HepG2 (cell line): Measurements from ENCODE around the gene NTN5. TPM values are rescaled to one million over a fixed set of nuclear protein-coding genes. Genes with fewer than 3 reads are reported as not detected.

ENCODE experiments used
- AKAP8 ChIP-seq: sonication (generic); formaldehyde crosslinking; IDR thresholded peaks from 2 replicates; pipeline ENCODE4 v1.5.1; 2020; ENCODE audit warnings: mild to moderate bottlenecking, missing genetic modification reagents
- ERF ChIP-seq: IDR thresholded peaks from 2 replicates; pipeline ENCODE4 v1.6.1; 2018; ENCODE audit warnings: missing biosample characterization, missing genetic modification reagents
- LCORL ChIP-seq, 2 experiments: fragments of 450-650 bp in 1 of 2; sonication (generic) in 1 of 2; formaldehyde crosslinking in 1 of 2; IDR thresholded peaks; 2 replicates each; pipeline versions ENCODE4 v1.5.0 to v1.6.1; 2017 to 2020; ENCODE audit warnings: antibody characterized with exemption in 1 of 2, missing genetic modification reagents in 1 of 2
- NR2F6 ChIP-seq, 2 experiments: IDR thresholded peaks; 2 replicates each; pipeline ENCODE4 v1.6.1; 2016; ENCODE audit warnings: antibody characterized with exemption in 1 of 2, mild to moderate bottlenecking in 1 of 2
- SMAD9 ChIP-seq: sonication (generic); formaldehyde crosslinking; IDR thresholded peaks from 2 replicates; pipeline ENCODE4 v1.5.1; 2020; ENCODE audit warnings: mild to moderate bottlenecking, missing genetic modification reagents
- SMARCE1 ChIP-seq: fragments of 450-650 bp; IDR thresholded peaks from 2 replicates; pipeline ENCODE4 v1.6.1; 2017; ENCODE audit warnings: borderline replicate concordance
- ZFAT ChIP-seq: sonication (generic); formaldehyde crosslinking; conservative IDR thresholded peaks from 2 replicates; pipeline ENCODE4 v1.8.1; 2023; ENCODE audit warnings: missing genetic modification reagents, inconsistent platforms
- ZKSCAN1 ChIP-seq: fragments of 150-350 bp; IDR thresholded peaks from 2 replicates; pipeline ENCODE4 v1.6.1; 2014; ENCODE audit warnings: low read length
- ZNF143 ChIP-seq: sonication (generic); formaldehyde crosslinking; IDR thresholded peaks from 2 replicates; pipeline ENCODE4 v1.4.0; 2020; ENCODE audit warnings: missing genetic modification reagents
- ZNF160 ChIP-seq: sonication (generic); formaldehyde crosslinking; IDR thresholded peaks from 2 replicates; pipeline ENCODE4 v1.8.0; 2022; ENCODE audit warnings: mild to moderate bottlenecking, inconsistent platforms, missing genetic modification reagents
- ZNF331 ChIP-seq: sonication (generic); formaldehyde crosslinking; IDR thresholded peaks from 2 replicates; pipeline ENCODE4 v1.4.0; 2020; ENCODE audit warnings: missing genetic modification reagents
- ZNF709 ChIP-seq: sonication (generic); formaldehyde crosslinking; IDR thresholded peaks from 2 replicates; pipeline ENCODE4 v1.5.0; 2020; ENCODE audit warnings: mild to moderate bottlenecking, missing genetic modification reagents
- ZNF784 ChIP-seq: sonication (generic); formaldehyde crosslinking; IDR thresholded peaks from 2 replicates; pipeline ENCODE4 v1.5.1; 2020; ENCODE audit warnings: missing genetic modification reagents, mild to moderate bottlenecking, borderline replicate concordance
- ZSCAN21 ChIP-seq: sonication (generic); formaldehyde crosslinking; IDR thresholded peaks from 2 replicates; pipeline ENCODE4 v1.8.0; 2022; ENCODE audit warnings: mild to moderate bottlenecking, missing genetic modification reagents, moderate library complexity, borderline replicate concordance
- polyA plus RNA-seq, 8 experiments: library from polyadenylated mRNA; depleted of rRNA in 3 of 8; stranded (reverse) in 7 of 8; unstranded in 1 of 8; fragments of >200 nt; fragmentation: Illumina TruSeq in 4 of 8; extraction: Trizol in 4 of 8; gene quantifications; 2 replicates each; pipeline versions ENCODE4 v1.2.1 to v1.2.3, GENCODE V29; 2011 to 2016; ENCODE audit warnings: low read depth in 4 of 8, missing spikeins in 1 of 8, mixed read lengths in 1 of 8; ENCODE audit not compliant: insufficient read depth in 1 of 8
- total RNA-seq, 5 experiments: library from RNA; depleted of rRNA; stranded (reverse); fragments of >200 nt; fragmentation: Illumina TruSeq; extraction: Trizol; gene quantifications; 2 replicates each; pipeline ENCODE4 v1.2.3, GENCODE V29; 2016; ENCODE audit warnings: low read depth in 1 of 5
- TF ChIP-seq, protein P1 (sequence below), 2 experiments: sonication (generic) in 1 of 2; formaldehyde crosslinking in 1 of 2; IDR thresholded peaks; 2 replicates each; pipeline versions ENCODE4 v1.6.1 to v1.9.0; 2014 to 2022; ENCODE audit warnings: antibody characterized with exemption in 1 of 2, borderline replicate concordance in 1 of 2, inconsistent platforms in 1 of 2, low read depth in 1 of 2, missing genetic modification reagents in 1 of 2

The NTN5 gene
- total and polyA plus RNA-seq, 2 of the 13 experiments (the other 11 are each of a cell fraction or from before 2014, with no cell fraction given) = 0.05 TPM; not detected in 1

GRCh38 chr19:48713864-48714755 lies 41.3 kb upstream of the NTN5 start (continued):
- TF ChIP-seq, protein P1, sequence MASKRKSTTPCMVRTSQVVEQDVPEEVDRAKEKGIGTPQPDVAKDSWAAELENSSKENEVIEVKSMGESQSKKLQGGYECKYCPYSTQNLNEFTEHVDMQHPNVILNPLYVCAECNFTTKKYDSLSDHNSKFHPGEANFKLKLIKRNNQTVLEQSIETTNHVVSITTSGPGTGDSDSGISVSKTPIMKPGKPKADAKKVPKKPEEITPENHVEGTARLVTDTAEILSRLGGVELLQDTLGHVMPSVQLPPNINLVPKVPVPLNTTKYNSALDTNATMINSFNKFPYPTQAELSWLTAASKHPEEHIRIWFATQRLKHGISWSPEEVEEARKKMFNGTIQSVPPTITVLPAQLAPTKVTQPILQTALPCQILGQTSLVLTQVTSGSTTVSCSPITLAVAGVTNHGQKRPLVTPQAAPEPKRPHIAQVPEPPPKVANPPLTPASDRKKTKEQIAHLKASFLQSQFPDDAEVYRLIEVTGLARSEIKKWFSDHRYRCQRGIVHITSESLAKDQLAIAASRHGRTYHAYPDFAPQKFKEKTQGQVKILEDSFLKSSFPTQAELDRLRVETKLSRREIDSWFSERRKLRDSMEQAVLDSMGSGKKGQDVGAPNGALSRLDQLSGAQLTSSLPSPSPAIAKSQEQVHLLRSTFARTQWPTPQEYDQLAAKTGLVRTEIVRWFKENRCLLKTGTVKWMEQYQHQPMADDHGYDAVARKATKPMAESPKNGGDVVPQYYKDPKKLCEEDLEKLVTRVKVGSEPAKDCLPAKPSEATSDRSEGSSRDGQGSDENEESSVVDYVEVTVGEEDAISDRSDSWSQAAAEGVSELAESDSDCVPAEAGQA (IDR thresholded peaks at IDR 0.05; ENCODE audit: low read depth) = peak; percentile 9; the same call in 1 of the 2 replicates
- TF ChIP-seq, protein P1 (CRISPR knock-in tag; IDR thresholded peaks at IDR 0.05; ENCODE audit: borderline replicate concordance) = no peak
- TF ChIP-seq ZKSCAN1 (no peak), SMAD9 (CRISPR knock-in tag) (no peak), NR2F6 (IDR thresholded peaks at IDR 0.05) (0 out of 2 replicates have a peak, but pooled peaks have one; percentile 9), NR2F6 (CRISPR knock-in tag; IDR thresholded peaks at IDR 0.05) (peak; percentile 64), ZNF160 (CRISPR knock-in tag) (peak; percentile 8; the same call in 1 of the 2 replicates), SMARCE1 (no peak), ZFAT (CRISPR knock-in tag) (no peak), ZNF331 (CRISPR knock-in tag) (0 out of 2 replicates have a peak, but pooled peaks have one; percentile 10), ZNF143 (CRISPR knock-in tag) (no peak), ERF (no peak; the same call in none of the 2 replicates), ZSCAN21 (no peak), ZNF784 (CRISPR knock-in tag) (0 out of 2 replicates have a peak, but pooled peaks have one; percentile 51), ZNF709 (no peak), LCORL (IDR thresholded peaks at IDR 0.05) (no peak), LCORL (CRISPR knock-in tag; IDR thresholded peaks at IDR 0.05) (peak; percentile 51; the same call in 1 of the 2 replicates), AKAP8 (CRISPR knock-in tag) (no peak)
